SU-DHL-6 (cell line): ENCODE data around the gene ITIH6.

Experiments used
- CTCF ChIP-seq: fragments of 200-600 bp; sonication (generic); IDR thresholded peaks from one replicate; pipeline ENCODE4 v1.5.1; 2017; ENCODE audit warnings: antibody characterized with exemption, mild to moderate bottlenecking, low read length, moderate library complexity; ENCODE audit not compliant: insufficient read depth, poor library complexity, severe bottlenecking
- EZH2phosphoT487 ChIP-seq: fragments of 200-600 bp; sonication (generic), shearing (Covaris generic); conservative IDR thresholded peaks from 2 replicates; pipeline ENCODE4 v1.6.1; 2018; ENCODE audit warnings: mild to moderate bottlenecking, antibody characterized with exemption, low read length, moderate library complexity, mixed read lengths

- TF ChIP-seq CTCF (no peak), EZH2phosphoT487 (no peak)
These were observed 10.8 kb upstream of the ITIH6 start for GRCh38 chrX:54808605-54809483.
